Psoas muscle (tissue), 8 donors: ENCODE data around the gene KCNK4. TPM values are rescaled to one million over a fixed set of nuclear protein-coding genes. Genes with fewer than 3 reads are reported as not detected.

Experiments used
- ATAC-seq, 4 donors: fragments of 200-7000 bp; cut with Tn5 transposase; one replicate each; pipeline ENCODE4 v1.9.1; 2020; ENCODE audit warnings: moderate library complexity in 3 of 4, mild to moderate bottlenecking in 2 of 4
- DNase-seq, 2 donors: peaks; one replicate each; pipeline ENCODE4 v3.0.0-alpha.2; 2020
- H3K27ac ChIP-seq: fragments of 200-600 bp; one replicate; pipeline ENCODE4 v1.8.0; 2022
- H3K27me3 ChIP-seq, 3 donors: fragments of 200-600 bp in 1 of 3; one replicate each; pipeline versions ENCODE4 v1.6.1 to v1.8.0; 2013 to 2022; ENCODE audit warnings: low read length in 2 of 3, mild to moderate bottlenecking in 2 of 3, moderate library complexity in 1 of 3; ENCODE audit not compliant: insufficient read depth in 3 of 3
- H3K36me3 ChIP-seq, 2 donors: fragments of 200-600 bp in 1 of 2; one replicate each; pipeline versions ENCODE4 v1.6.1 to v1.8.0; 2013 to 2022; ENCODE audit warnings: low read depth in 1 of 2, mild to moderate bottlenecking in 1 of 2, moderate library complexity in 1 of 2; ENCODE audit not compliant: insufficient read depth in 1 of 2
- H3K4me1 ChIP-seq: fragments of 200-600 bp; one replicate; pipeline ENCODE4 v1.8.0; 2022
- H3K4me3 ChIP-seq: fragments of 200-600 bp; one replicate; pipeline ENCODE4 v1.8.0; 2022; ENCODE audit warnings: mild to moderate bottlenecking
- H3K9me3 ChIP-seq: fragments of 200-600 bp; one replicate; pipeline ENCODE4 v1.8.0; 2022
- WGBS, 3 donors: extraction: QIAGEN DNeasy Blood & Tissue Kit; methylation state at CpG; one replicate each; pipeline versions ENCODE4 v1.1.6 to v1.1.7; 2013; 5-methylcytosine and 5-hydroxymethylcytosine counted together
- intact Hi-C, 2 donors: fragments of 100-400 bp; cut with DNase I; formaldehyde crosslinking; loops; one replicate each; pipeline versions ENCODE4 v1.11.0 to v1.14.2; 2022
- polyA plus RNA-seq, 3 donors: library from polyadenylated mRNA; stranded (reverse); fragments of 200-250 nt; gene quantifications; one replicate each; pipeline ENCODE4 v1.2.3, GENCODE V29; 2013
- total RNA-seq, 4 donors: library from RNA; stranded (reverse); fragmentation: NEBNext Ultra II Directional in 2 of 4; extraction: Animal tissue kit (Norgen Biotek cat#: 25700) in 2 of 4; gene quantifications; one replicate each; pipeline versions ENCODE4 v1.2.1 to v1.2.4, GENCODE V29; 2021 to 2023
- TF ChIP-seq, protein P1 (sequence below): fragments of 200-600 bp; IDR thresholded peaks from one replicate; pipeline ENCODE4 v1.8.0; 2022; ENCODE audit warnings: antibody characterized with exemption
- donor health status: healthy with polysubstance abuse.
- donor health status: DM: no; HTN: no; CAD: no; lungs with moderate emphysema.
- donor health status: Bipolar disorder and iron deficiency.
- donor health status: healthy.
- donor health status: DM: yes; HTN: yes; CAD: no.
- donor health status: DM: no; HTN: no; CAD: no.
- donor health status: DM: no; HTN: no; CAD: no.
- donor health status: DM: yes; HTN: yes; CAD: no.

Gene KCNK4
- total and polyA plus RNA-seq, 7 donors, result not detected

GRCh38 chr11:64348383-64349024 is 57.4 kb downstream of the KCNK4 start:
- TF ChIP-seq, protein P1, sequence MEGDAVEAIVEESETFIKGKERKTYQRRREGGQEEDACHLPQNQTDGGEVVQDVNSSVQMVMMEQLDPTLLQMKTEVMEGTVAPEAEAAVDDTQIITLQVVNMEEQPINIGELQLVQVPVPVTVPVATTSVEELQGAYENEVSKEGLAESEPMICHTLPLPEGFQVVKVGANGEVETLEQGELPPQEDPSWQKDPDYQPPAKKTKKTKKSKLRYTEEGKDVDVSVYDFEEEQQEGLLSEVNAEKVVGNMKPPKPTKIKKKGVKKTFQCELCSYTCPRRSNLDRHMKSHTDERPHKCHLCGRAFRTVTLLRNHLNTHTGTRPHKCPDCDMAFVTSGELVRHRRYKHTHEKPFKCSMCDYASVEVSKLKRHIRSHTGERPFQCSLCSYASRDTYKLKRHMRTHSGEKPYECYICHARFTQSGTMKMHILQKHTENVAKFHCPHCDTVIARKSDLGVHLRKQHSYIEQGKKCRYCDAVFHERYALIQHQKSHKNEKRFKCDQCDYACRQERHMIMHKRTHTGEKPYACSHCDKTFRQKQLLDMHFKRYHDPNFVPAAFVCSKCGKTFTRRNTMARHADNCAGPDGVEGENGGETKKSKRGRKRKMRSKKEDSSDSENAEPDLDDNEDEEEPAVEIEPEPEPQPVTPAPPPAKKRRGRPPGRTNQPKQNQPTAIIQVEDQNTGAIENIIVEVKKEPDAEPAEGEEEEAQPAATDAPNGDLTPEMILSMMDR, result no peak
- DNase-seq, result no peak
- no peak for ATAC-seq
- no peak overlapping the region for H3K27ac ChIP-seq
- H3K4me3 ChIP-seq, result no peak overlapping the region
- WGBS, 3 donors, result 51 to 67% (median 54%) methylated on average over 14 of the region's 14 CpGs
- no peaks in the 10 kb centered on the region for H3K4me1 ChIP-seq
- no peaks in the 10 kb centered on the region for H3K9me3 ChIP-seq
- H3K27me3 ChIP-seq, result peaks cover 0 to 4% (median 3%) of the 10 kb centered on the region in 3 donors
- H3K36me3 ChIP-seq, result no peaks in the 10 kb centered on the region
- intact Hi-C loops, result no loop called here

GRCh38 chr11:64349025-64349387 is 57.9 kb downstream of the KCNK4 start:
- H3K4me1 ChIP-seq, result no peaks in the 10 kb centered on the region
- no peaks in the 10 kb centered on the region for H3K9me3 ChIP-seq
- H3K36me3 ChIP-seq, result no peaks in the 10 kb centered on the region
- intact Hi-C loops, result no loop called here
- no peak for DNase-seq
- TF ChIP-seq, protein P1, result no peak
- ATAC-seq, result no peak
- H3K4me3 ChIP-seq, result no peak overlapping the region
- WGBS, 3 donors, result 82 to 92% (median 87%) methylated on average over 7 of the region's 7 CpGs
- peaks cover 0 to 9% (median 3%) of the 10 kb centered on the region in 3 donors for H3K27me3 ChIP-seq
- H3K27ac ChIP-seq, result no peak overlapping the region

GRCh38 chr11:64349404-64349803 is 58.3 kb downstream of the KCNK4 start:
- Histone ChIP-seq H3K4me3 (no peak overlapping the region), H3K9me3 (no peaks in the 10 kb centered on the region), H3K36me3 (no peaks in the 10 kb centered on the region), H3K4me1 (no peaks in the 10 kb centered on the region), H3K27ac (no peak overlapping the region), H3K27me3 (peaks cover 0 to 9% (median 3%) of the 10 kb centered on the region in 3 donors)
- TF ChIP-seq, protein P1, result no peak
- intact Hi-C loops, result no loop called here
- 88 to 95% (median 94%) methylated on average over 10 to 11 of the region's 11 CpGs for WGBS, 3 donors
- ATAC-seq, result no peak
- DNase-seq, result no peak

Other genes starting within 250 kb of the KCNK4 start
- 100 to 1,000 TPM; 151 to 206 (median 182) TPM for gene MACROD1, start 125.2 kb upstream of the KCNK4 start, total RNA-seq
- 100 to 1,000 TPM; 147 to 281 (median 177) TPM for gene MACROD1, start 125.2 kb upstream of the KCNK4 start, polyA plus RNA-seq
- 100 to 1,000 TPM; 124 to 194 (median 162) TPM for gene STIP1, start 105.1 kb upstream of the KCNK4 start, total RNA-seq
- 100 to 1,000 TPM; 158 to 207 (median 205) TPM for gene STIP1, start 105.1 kb upstream of the KCNK4 start, polyA plus RNA-seq
- 10 to 100 TPM in 1 of 4 donors, 1 to 10 TPM in 3; 6.7 to 11.7 (median 8.4) TPM for gene FERMT3, start 84.6 kb upstream of the KCNK4 start, total RNA-seq
- 1 to 10 TPM; 2.5 to 4.3 (median 3.0) TPM for gene FERMT3, start 84.6 kb upstream of the KCNK4 start, polyA plus RNA-seq
- gene TRPT1, start 65.1 kb upstream of the KCNK4 start, total RNA-seq, result 100 to 1,000 TPM in 1 of 4 donors, 10 to 100 TPM in 3; 49.6 to 131 (median 92.5) TPM
- gene TRPT1, start 65.1 kb upstream of the KCNK4 start, polyA plus RNA-seq, result 100 to 1,000 TPM in 2 of 3 donors, 10 to 100 TPM in 1; 88.9 to 109 (median 103) TPM
- gene NUDT22, start 65.0 kb upstream of the KCNK4 start, total RNA-seq, result 10 to 100 TPM; 39.6 to 59.3 (median 49.6) TPM
- 10 to 100 TPM; 31.6 to 56.0 (median 43.0) TPM for gene NUDT22, start 65.0 kb upstream of the KCNK4 start, polyA plus RNA-seq
- gene DNAJC4, start 60.8 kb upstream of the KCNK4 start, total RNA-seq, result 10 to 100 TPM; 22.9 to 45.8 (median 30.5) TPM
- 10 to 100 TPM; 29.3 to 39.7 (median 29.6) TPM for gene DNAJC4, start 60.8 kb upstream of the KCNK4 start, polyA plus RNA-seq
- 100 to 1,000 TPM in 2 of 4 donors, 10 to 100 TPM in 2; 77.0 to 125 (median 103) TPM for gene VEGFB, start 56.7 kb upstream of the KCNK4 start, total RNA-seq
- gene VEGFB, start 56.7 kb upstream of the KCNK4 start, polyA plus RNA-seq, result 100 to 1,000 TPM in 1 of 3 donors, 10 to 100 TPM in 2; 80.4 to 104 (median 100.0) TPM
- gene FKBP2, start 50.2 kb upstream of the KCNK4 start, total RNA-seq, result 10 to 100 TPM; 17.8 to 26.6 (median 22.3) TPM
- gene FKBP2, start 50.2 kb upstream of the KCNK4 start, polyA plus RNA-seq, result 100 to 1,000 TPM in 1 of 3 donors, 10 to 100 TPM in 2; 45.4 to 228 (median 85.1) TPM
- 100 to 1,000 TPM; 129 to 395 (median 209) TPM for gene PPP1R14B, start 44.4 kb upstream of the KCNK4 start, total RNA-seq
- 100 to 1,000 TPM; 206 to 522 (median 236) TPM for gene PPP1R14B, start 44.4 kb upstream of the KCNK4 start, polyA plus RNA-seq
- gene PLCB3, start 39.8 kb upstream of the KCNK4 start, total RNA-seq, result 10 to 100 TPM in 1 of 4 donors, 1 to 10 TPM in 3; 5.9 to 10.4 (median 8.2) TPM
- gene PLCB3, start 39.8 kb upstream of the KCNK4 start, polyA plus RNA-seq, result 1 to 10 TPM; 3.8 to 4.7 (median 4.6) TPM
- 10 to 100 TPM; 29.8 to 32.6 (median 30.4) TPM for gene BAD, start 6.6 kb upstream of the KCNK4 start, total RNA-seq
- 100 to 1,000 TPM in 1 of 3 donors, 10 to 100 TPM in 2; 27.7 to 135 (median 69.1) TPM for gene BAD, start 6.6 kb upstream of the KCNK4 start, polyA plus RNA-seq
- gene GPR137, start 5.5 kb upstream of the KCNK4 start, total RNA-seq, result 10 to 100 TPM; 13.8 to 20.7 (median 17.6) TPM
- 10 to 100 TPM; 14.2 to 49.9 (median 17.7) TPM for gene GPR137, start 5.5 kb upstream of the KCNK4 start, polyA plus RNA-seq
- gene CATSPERZ, start 9.1 kb downstream of the KCNK4 start, total RNA-seq, result not detected
- gene CATSPERZ, start 9.1 kb downstream of the KCNK4 start, polyA plus RNA-seq, result under 1 TPM in 1 of 3 donors, not detected in 2; 0.05 TPM
- 100 to 1,000 TPM; 104 to 261 (median 146) TPM for gene ESRRA, start 14.2 kb downstream of the KCNK4 start, total RNA-seq
- 100 to 1,000 TPM; 274 to 362 (median 316) TPM for gene ESRRA, start 14.2 kb downstream of the KCNK4 start, polyA plus RNA-seq
- 100 to 1,000 TPM in 1 of 4 donors, 10 to 100 TPM in 3; 78.1 to 135 (median 88.0) TPM for gene TRMT112, start 26.3 kb downstream of the KCNK4 start, total RNA-seq
- 100 to 1,000 TPM; 125 to 311 (median 190) TPM for gene TRMT112, start 26.3 kb downstream of the KCNK4 start, polyA plus RNA-seq
- gene PRDX5, start 26.8 kb downstream of the KCNK4 start, total RNA-seq, result 100 to 1,000 TPM; 122 to 178 (median 156) TPM
- gene PRDX5, start 26.8 kb downstream of the KCNK4 start, polyA plus RNA-seq, result 100 to 1,000 TPM; 304 to 323 (median 321) TPM
- gene CCDC88B, start 48.9 kb downstream of the KCNK4 start, total RNA-seq, result 1 to 10 TPM; 1.4 to 2.9 (median 2.2) TPM
- 1 to 10 TPM; 2.5 to 3.6 (median 3.2) TPM for gene CCDC88B, start 48.9 kb downstream of the KCNK4 start, polyA plus RNA-seq
- gene RPS6KA4, start 67.9 kb downstream of the KCNK4 start, total RNA-seq, result 10 to 100 TPM in 3 of 4 donors, 1 to 10 TPM in 1; 9.5 to 15.9 (median 13.6) TPM
- gene RPS6KA4, start 67.9 kb downstream of the KCNK4 start, polyA plus RNA-seq, result 10 to 100 TPM; 11.5 to 13.8 (median 13.1) TPM